ENCODE data around the gene RAPH1.
A peak's percentile ranks its signal among the peaks of the same experiment; 100 is the strongest.
"Not testable (repeated sequence)": the region's sequence is repeated elsewhere in the genome, so short reads cannot be mapped to it uniquely, and the experiment has no call there.

The RAPH1 gene

GRCh38 chr2:203547356-203547755, 12.3 kb upstream of the RAPH1 start:
- DNase-seq, result no peak

GRCh38 chr2:203544402-203544801, 9.3 kb upstream of the RAPH1 start:
- DNase-seq, result no peak

GRCh38 chr2:203543898-203544328, 8.8 kb upstream of the RAPH1 start:
- no peak for DNase-seq

- DNase-seq, result not testable (repeated sequence)
These were observed 5.5 kb upstream of the RAPH1 start for GRCh38 chr2:203540598-203540997.

GRCh38 chr2:203538237-203538636, 3.1 kb upstream of the RAPH1 start:
- DNase-seq, result not testable (repeated sequence)

- DNase-seq, result not testable (repeated sequence)
These were observed 1.5 kb upstream of the RAPH1 start for GRCh38 chr2:203536586-203536951.

- DNase-seq, result no peak
These were observed 884 bp upstream of the RAPH1 start for GRCh38 chr2:203535784-203536585.

GRCh38 chr2:203534621-203535077, 452 bp downstream of the RAPH1 start:
- DNase-seq, result peak in 1 of 2 experiments; percentile 43

- DNase-seq, result peak in 1 of 2 experiments; percentile 53
These were observed 1.2 kb downstream of the RAPH1 start for GRCh38 chr2:203533676-203534591.

GRCh38 chr2:203532957-203533658, 2.0 kb downstream of the RAPH1 start:
- DNase-seq, result peak in 1 of 2 experiments; percentile 45

GRCh38 chr2:203527719-203528118, 7.4 kb downstream of the RAPH1 start:
- no peak for DNase-seq

GRCh38 chr2:203513268-203513667, 21.8 kb downstream of the RAPH1 start:
- not testable (repeated sequence) for DNase-seq

GRCh38 chr2:203510941-203511305, 24.2 kb downstream of the RAPH1 start:
- DNase-seq, result no peak

GRCh38 chr2:203510256-203510940, 24.7 kb downstream of the RAPH1 start:
- no peak for DNase-seq

- DNase-seq, result not testable (repeated sequence)
These were observed 31.6 kb downstream of the RAPH1 start for GRCh38 chr2:203503460-203503859.

- no peak for DNase-seq
These were observed 33.2 kb downstream of the RAPH1 start for GRCh38 chr2:203501873-203502272.

GRCh38 chr2:203500951-203501350, 34.1 kb downstream of the RAPH1 start:
- DNase-seq, result no peak

GRCh38 chr2:203500297-203500696, 34.8 kb downstream of the RAPH1 start:
- DNase-seq, result no peak

- DNase-seq, result peak in 1 of 2 experiments; percentile 62
These were observed 36.9 kb downstream of the RAPH1 start for GRCh38 chr2:203498161-203498560.

GRCh38 chr2:203492965-203493364, 42.1 kb downstream of the RAPH1 start:
- DNase-seq, result no peak

- DNase-seq, result no peak
These were observed 44.7 kb downstream of the RAPH1 start for GRCh38 chr2:203490391-203490790.

- no peak for DNase-seq
These were observed 45.6 kb downstream of the RAPH1 start for GRCh38 chr2:203489531-203489930.

Measured in SW 1271 (cell line).